HL-60 (cell line): ENCODE measurements around the gene SMIM21.

Experiments
- CTCF ChIP-seq: IDR thresholded peaks from one replicate; pipeline ENCODE4 v1.5.1; 2011; ENCODE audit warnings: low read length, control low read depth, inconsistent platforms; ENCODE audit not compliant: insufficient read depth
- GABPA ChIP-seq: IDR thresholded peaks from 2 replicates; pipeline ENCODE4 v1.6.1; 2012; ENCODE audit warnings: low read depth
- POLR2AphosphoS5 ChIP-seq: IDR thresholded peaks from 2 replicates; pipeline ENCODE4 v1.6.1; 2012; ENCODE audit warnings: low read depth

GRCh38 chr18:75400366-75400765, 27.1 kb downstream of the SMIM21 start:
- TF ChIP-seq CTCF, result no peak
- no peak for TF ChIP-seq POLR2AphosphoS5
- no peak for TF ChIP-seq GABPA
